Measurements from ENCODE around the gene IFNA4.
"Not testable (repeated sequence)": the region's sequence is repeated elsewhere in the genome, so short reads cannot be mapped to it uniquely, and the experiment has no call there.

Gene IFNA4

GRCh38 chr9:21233258-21233657 lies 45.9 kb upstream of the IFNA4 start (continued):
- TF ChIP-seq, protein P1, sequence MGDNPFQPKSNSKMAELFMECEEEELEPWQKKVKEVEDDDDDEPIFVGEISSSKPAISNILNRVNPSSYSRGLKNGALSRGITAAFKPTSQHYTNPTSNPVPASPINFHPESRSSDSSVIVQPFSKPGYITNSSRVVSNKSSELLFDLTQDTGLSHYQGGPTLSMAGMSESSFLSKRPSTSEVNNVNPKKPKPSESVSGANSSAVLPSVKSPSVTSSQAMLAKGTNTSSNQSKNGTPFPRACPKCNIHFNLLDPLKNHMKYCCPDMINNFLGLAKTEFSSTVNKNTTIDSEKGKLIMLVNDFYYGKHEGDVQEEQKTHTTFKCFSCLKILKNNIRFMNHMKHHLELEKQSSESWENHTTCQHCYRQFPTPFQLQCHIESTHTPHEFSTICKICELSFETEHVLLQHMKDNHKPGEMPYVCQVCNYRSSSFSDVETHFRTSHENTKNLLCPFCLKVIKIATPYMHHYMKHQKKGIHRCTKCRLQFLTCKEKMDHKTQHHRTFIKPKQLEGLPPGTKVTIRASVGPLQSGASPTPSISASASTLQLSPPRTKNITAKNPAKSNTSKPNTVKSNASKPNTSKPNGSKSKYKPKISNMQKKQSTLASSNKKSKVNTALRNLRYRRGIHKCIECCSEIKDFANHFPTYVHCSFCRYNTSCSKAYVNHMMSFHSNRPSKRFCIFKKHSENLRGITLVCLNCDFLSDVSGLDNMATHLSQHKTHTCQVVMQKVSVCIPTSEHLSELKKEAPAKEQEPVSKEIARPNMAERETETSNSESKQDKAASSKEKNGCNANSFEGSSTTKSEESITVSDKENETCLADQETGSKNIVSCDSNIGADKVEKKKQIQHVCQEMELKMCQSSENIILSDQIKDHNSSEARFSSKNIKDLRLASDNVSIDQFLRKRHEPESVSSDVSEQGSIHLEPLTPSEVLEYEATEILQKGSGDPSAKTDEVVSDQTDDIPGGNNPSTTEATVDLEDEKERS (tag by site-specific recombination; IDR thresholded peaks at IDR 0.05): no peak
- TF ChIP-seq ZNF777 (tag by site-specific recombination; IDR thresholded peaks at IDR 0.05; ENCODE audit: borderline replicate concordance) (no peak), ZNF624 (tag by site-specific recombination; IDR thresholded peaks at IDR 0.05) (no peak), ZNF132 (tag by site-specific recombination; IDR thresholded peaks at IDR 0.05; ENCODE audit: borderline replicate concordance) (no peak), ZNF692 (tag by site-specific recombination; IDR thresholded peaks at IDR 0.05) (no peak), ZBTB48 (tag by site-specific recombination; IDR thresholded peaks at IDR 0.05) (no peak), PRDM6 (tag by site-specific recombination; IDR thresholded peaks at IDR 0.05) (no peak)

DNA sequence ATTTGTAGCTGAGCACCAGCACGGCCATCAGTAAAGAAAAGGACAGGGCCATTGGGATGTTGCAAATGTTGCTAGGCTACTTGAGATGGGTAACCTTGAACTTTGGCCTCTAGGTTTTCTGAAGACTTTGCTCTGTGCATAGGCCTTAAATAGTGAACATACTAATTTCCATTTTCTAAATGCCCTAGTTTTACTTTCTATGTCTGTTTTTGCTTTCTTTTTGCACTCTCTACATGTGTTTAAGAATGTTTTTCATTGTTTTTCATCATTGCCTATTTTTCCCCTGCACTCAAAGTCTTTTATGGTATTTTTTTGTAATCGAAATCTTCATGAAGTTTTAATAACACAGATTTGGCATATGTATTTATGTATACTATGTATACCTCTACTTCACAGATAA lies 40.7 kb upstream of the IFNA4 start, which contains the start of gene IFNA17:
IFNA17 (minus strand) TSS at position 101 of the 400 bp plus-strand sequence; CDS start at position 52, 49 bp downstream.
- no peaks in the 10 kb centered on the region for H3K4me1 ChIP-seq (ENCODE audit: control insufficient read depth, insufficient read depth, low read length)
- POLR2A ChIA-PET: no interaction called here
- no peaks in the 10 kb centered on the region for H3K9me3 ChIP-seq (ENCODE audit: control insufficient read depth, insufficient read depth, low read depth, low read length)
- H3K4me3 ChIP-seq (ENCODE audit: low read depth, low read length): no peak within 1 kb of the TSS
- H3K27ac ChIP-seq (ENCODE audit: extremely low read depth, low read depth, low read length): no peak within 1 kb of the TSS
- TF ChIP-seq ZNF701 (tag by site-specific recombination; IDR thresholded peaks at IDR 0.05) (no peak), ZNF555 (tag by site-specific recombination; conservative IDR thresholded peaks at IDR 0.05) (no peak), ZBTB20 (tag by site-specific recombination; IDR thresholded peaks at IDR 0.05) (no peak), ZNF362 (tag by site-specific recombination; IDR thresholded peaks at IDR 0.05) (no peak), MYNN (tag by site-specific recombination; IDR thresholded peaks at IDR 0.05; ENCODE audit: borderline replicate concordance) (no peak), ZNF398 (tag by site-specific recombination; IDR thresholded peaks at IDR 0.05) (no peak), ZSCAN30 (tag by site-specific recombination; IDR thresholded peaks at IDR 0.05) (no peak), ZNF324 (tag by site-specific recombination; IDR thresholded peaks at IDR 0.05) (no peak), ZNF747 (tag by site-specific recombination; IDR thresholded peaks at IDR 0.05) (no peak), ZNF140 (tag by site-specific recombination; IDR thresholded peaks at IDR 0.05) (no peak), ZNF23 (tag by site-specific recombination; IDR thresholded peaks at IDR 0.05; ENCODE audit: borderline replicate concordance) (no peak), ZNF777 (tag by site-specific recombination; IDR thresholded peaks at IDR 0.05; ENCODE audit: borderline replicate concordance) (no peak)
- TF ChIP-seq, protein P1 (tag by site-specific recombination; IDR thresholded peaks at IDR 0.05): no peak
- CTCF ChIA-PET: interaction anchor here (1.3 kb wide), 1 partner anchor 45 kb away, joined by 6 read pairs; no protein-coding TSS in a partner anchor
- no peaks in the 10 kb centered on the region for H3K36me3 ChIP-seq (ENCODE audit: control insufficient read depth in 2 of 2, insufficient read depth in 1 of 2, low read length in 2 of 2)

- H3K4me3 ChIP-seq (ENCODE audit: low read depth, low read length); H3K36me3 ChIP-seq (ENCODE audit: control insufficient read depth in 2 of 2, insufficient read depth in 1 of 2, low read length in 2 of 2); H3K4me1 ChIP-seq (ENCODE audit: control insufficient read depth, insufficient read depth, low read length); H3K27ac ChIP-seq (ENCODE audit: extremely low read depth, low read depth, low read length); H3K9me3 ChIP-seq (ENCODE audit: control insufficient read depth, insufficient read depth, low read depth, low read length); POLR2A ChIA-PET: not testable (repeated sequence)
- CTCF ChIA-PET: interaction anchor here (1.2 to 1.6 kb wide), 2 partner anchors 18 to 217 kb away, joined by 4 to 5 read pairs; no protein-coding TSS in a partner anchor
Measured at GRCh38 chr9:21217211-21217610, 29.8 kb upstream of the IFNA4 start, which contains the start of gene IFNA16. Gene IFNA16 (minus strand): TSS chr9:21217311. CDS start chr9:21217305, 6 bp downstream.

Measured in HEK293 (cell line).